ENCODE measurements around the gene STN1.

The STN1 gene

DNA sequence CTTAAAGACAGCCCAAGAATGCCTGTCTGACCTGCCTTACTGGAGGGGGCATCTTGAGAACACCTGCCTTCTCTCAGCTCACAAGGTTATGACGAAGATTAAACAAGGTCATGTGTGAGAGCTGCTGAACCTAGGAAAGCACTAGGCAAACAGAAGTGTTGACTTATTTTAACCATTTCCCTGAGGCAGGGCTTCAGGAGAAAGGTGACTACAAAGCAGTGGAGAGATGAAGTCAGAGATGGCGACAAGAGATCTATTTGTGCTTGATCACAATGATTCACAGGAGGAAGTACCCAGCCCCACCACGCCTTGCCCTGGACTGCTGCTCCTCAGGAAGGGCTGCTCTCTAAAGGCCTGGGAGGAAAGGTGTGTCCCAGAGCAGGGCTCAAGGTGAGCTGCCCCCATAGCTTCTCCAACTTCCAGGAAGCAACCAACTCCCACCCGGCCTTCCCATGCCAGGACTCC is 27.8 kb downstream of the STN1 start:
- H3K4me3 ChIP-seq = no peak overlapping the region
- TF ChIP-seq, protein P1, sequence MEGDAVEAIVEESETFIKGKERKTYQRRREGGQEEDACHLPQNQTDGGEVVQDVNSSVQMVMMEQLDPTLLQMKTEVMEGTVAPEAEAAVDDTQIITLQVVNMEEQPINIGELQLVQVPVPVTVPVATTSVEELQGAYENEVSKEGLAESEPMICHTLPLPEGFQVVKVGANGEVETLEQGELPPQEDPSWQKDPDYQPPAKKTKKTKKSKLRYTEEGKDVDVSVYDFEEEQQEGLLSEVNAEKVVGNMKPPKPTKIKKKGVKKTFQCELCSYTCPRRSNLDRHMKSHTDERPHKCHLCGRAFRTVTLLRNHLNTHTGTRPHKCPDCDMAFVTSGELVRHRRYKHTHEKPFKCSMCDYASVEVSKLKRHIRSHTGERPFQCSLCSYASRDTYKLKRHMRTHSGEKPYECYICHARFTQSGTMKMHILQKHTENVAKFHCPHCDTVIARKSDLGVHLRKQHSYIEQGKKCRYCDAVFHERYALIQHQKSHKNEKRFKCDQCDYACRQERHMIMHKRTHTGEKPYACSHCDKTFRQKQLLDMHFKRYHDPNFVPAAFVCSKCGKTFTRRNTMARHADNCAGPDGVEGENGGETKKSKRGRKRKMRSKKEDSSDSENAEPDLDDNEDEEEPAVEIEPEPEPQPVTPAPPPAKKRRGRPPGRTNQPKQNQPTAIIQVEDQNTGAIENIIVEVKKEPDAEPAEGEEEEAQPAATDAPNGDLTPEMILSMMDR (IDR thresholded peaks at IDR 0.05) = no peak
- no peak for DNase-seq (ENCODE audit: low spot score)
- peak overlapping the region in 1 of 2 donors; percentile 38 for H3K27ac ChIP-seq

DNA sequence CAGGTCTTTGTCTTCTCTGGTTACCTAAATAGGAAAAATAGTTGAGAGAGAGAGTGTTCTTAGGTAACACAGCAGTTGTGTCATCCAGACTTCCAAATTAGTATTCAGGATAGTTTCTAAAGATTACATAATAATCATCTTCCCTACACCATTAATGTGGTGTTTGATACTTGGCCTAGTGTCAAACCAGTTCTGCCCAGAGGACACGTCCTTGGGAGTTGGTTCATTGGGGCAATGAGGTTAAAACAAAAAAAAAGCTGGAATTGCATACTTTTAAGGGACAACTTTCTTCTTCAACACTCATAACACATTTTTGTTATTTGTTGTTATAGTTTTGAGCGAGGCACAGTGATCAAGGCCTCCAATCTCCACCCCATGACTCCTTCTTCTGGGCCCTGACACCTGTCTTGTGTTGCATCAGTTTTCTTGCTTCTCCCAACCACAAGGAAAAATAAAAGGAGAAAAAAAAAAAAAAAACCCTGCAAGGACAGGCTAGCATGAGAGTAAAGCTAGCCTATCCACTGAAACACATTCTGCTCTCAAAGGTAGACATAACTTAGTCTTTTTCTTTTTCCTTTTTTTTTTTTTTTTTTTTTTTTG is 28.8 kb downstream of the STN1 start:
- TF ChIP-seq, protein P1 (IDR thresholded peaks at IDR 0.05) = no peak
- Histone ChIP-seq H3K4me3 (no peak overlapping the region), H3K27ac (peak overlapping the region in 1 of 2 donors; percentile 73)
- DNase-seq (ENCODE audit: low spot score) = no peak

DNA sequence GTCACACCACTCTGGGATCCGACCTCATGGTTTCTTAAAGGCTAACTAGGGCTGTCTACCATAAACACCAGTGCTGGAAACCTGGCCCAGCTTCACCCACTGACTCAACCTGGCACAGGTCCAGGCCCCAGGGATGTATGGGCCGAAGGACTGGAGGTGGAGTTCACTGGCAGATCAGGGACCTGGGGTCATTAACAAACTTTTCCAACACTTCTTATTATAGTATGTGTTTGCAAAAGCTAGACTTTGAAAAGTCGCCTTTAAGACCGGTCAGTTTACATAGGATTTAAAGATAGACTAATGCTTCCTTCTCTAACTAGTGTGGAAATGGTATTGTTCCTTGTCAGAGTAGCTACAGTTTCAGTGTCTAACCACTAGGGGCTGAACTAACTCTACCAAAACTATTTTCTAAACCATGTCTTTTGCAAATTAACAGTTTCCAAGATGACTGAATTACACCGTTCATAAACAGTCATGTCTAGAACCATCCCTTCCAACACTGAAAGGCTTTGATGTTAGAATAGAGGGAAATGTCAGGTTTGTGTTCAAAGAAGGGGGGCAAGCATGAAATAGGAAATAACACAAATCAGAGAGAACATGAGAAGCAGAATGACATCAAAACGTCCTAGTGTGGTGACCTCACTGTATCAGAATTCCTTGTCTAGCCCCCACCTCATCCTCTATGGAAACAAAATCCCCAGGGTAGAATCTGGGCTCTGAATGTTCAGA is 29.7 kb downstream of the STN1 start:
- peak; percentile 82 for DNase-seq (ENCODE audit: low spot score)

DNA sequence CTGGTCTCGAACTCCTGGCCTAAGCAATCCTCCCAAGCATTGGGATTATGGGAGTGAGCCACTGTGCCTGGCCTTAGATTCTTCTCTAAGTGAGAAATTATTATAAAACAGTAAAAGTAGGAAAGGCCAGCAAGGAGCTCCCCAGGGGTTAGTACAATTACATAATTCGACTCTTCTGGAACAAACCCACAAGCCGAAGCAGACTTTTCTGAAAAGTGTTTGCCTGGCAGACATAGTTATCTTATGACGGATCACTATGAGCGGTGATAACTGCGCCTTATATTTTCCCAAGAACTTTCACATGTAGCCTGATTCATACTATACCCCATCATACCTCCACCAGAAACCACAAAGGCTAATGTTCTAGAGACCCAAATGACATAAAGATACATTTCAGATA is 32.4 kb downstream of the STN1 start:
- DNase-seq (ENCODE audit: low spot score) = no peak
- Histone ChIP-seq H3K27ac (peak overlapping the region in 1 of 2 donors; percentile 42), H3K4me3 (no peak overlapping the region)
- TF ChIP-seq, protein P1 (IDR thresholded peaks at IDR 0.05) = no peak

More for the DNA sequence above, 29.7 kb downstream of the STN1 start:
- Histone ChIP-seq H3K4me3 (no peak overlapping the region), H3K27ac (peak overlapping the region; percentile 66 to 73)
- TF ChIP-seq, protein P1 (IDR thresholded peaks at IDR 0.05) = peak; percentile 67

DNA sequence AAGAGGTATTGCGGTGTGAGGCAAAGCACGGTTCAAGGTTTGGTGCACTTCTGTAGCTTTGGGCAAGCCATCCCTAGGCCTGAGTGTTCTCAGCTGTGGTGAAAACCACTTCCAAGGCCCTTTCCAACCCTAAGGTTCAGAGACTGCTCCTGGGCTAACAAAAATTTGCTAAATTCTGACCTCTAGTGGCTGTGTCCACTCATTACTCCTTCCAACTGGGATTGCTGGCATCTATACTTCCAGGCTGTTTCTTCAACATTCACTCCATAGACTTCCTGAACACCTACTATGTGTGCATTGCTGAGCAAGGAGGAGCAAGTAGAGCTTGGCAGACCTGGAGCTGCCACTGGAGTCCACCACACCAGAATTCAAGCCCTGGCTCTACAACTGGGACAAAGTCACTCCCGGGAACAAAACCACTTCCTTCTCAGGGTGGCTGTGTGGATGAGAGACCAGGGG is 33.3 kb downstream of the STN1 start:
- no peak for DNase-seq (ENCODE audit: low spot score)
- H3K4me3 ChIP-seq = no peak overlapping the region
- TF ChIP-seq, protein P1 (IDR thresholded peaks at IDR 0.05) = peak; percentile 51
- peak overlapping the region in 1 of 2 donors; percentile 42 for H3K27ac ChIP-seq

DNA sequence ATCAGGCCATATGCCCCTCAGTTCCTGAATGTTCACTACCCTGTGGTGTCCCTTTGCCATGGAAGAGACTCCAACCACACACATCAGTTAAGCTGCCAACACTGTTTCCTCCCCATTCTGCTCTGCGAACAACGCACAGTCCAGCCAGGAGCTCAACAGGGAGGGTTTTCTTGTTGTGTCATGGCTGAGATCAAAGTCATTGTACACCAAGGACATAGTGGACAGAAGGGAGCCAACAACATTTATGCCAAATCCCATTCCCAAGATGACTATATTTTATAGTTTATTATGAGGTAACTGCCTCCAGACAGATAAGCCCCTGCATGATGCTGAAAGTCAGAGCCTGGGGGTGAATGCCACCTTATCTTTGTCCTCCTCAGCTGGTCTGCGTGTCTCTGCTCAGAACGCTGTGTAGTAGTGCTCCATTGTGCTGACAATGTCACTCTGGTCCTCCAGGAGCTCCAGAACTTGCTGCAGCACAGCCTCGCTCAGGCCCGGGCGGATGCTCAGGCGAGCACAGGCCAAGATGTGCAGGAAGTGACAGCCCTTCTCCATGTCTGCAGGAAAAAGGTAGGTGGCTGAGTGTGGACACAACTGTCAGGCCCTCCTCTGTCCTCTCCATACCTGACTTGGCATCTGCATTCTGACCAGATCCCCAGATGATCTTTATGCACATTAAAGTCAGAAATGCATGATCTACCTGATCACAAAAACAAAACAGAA is 35.5 kb downstream of the STN1 start:
- TF ChIP-seq, protein P1 (IDR thresholded peaks at IDR 0.05) = no peak
- no peak for DNase-seq (ENCODE audit: low spot score)
- H3K4me3 ChIP-seq = no peak overlapping the region
- no peak overlapping the region for H3K27ac ChIP-seq
